Muscle layer of colon (tissue), 2 donors: ENCODE data around the gene ELF1.
"Not testable (repeated sequence)": the region's sequence is repeated elsewhere in the genome, so short reads cannot be mapped to it uniquely, and the experiment has no call there.

Experiments
- H3K27ac ChIP-seq: one replicate; pipeline ENCODE4 v1.7.0; 2013; ENCODE audit warnings: low read depth, mild to moderate bottlenecking, low read length, moderate library complexity
- H3K27me3 ChIP-seq, 2 donors: one replicate each; pipeline ENCODE4 v1.7.0; 2013; ENCODE audit warnings: low read length in 2 of 2, mild to moderate bottlenecking in 2 of 2; ENCODE audit not compliant: insufficient read depth in 2 of 2, control insufficient read depth in 1 of 2
- H3K36me3 ChIP-seq: one replicate; pipeline ENCODE4 v1.7.0; 2013; ENCODE audit warnings: mild to moderate bottlenecking, low read length; ENCODE audit not compliant: insufficient read depth
- H3K4me1 ChIP-seq: one replicate; pipeline ENCODE4 v1.7.0; 2013; ENCODE audit warnings: mild to moderate bottlenecking, low read length; ENCODE audit not compliant: insufficient read depth
- H3K4me3 ChIP-seq, 2 donors: one replicate each; pipeline ENCODE4 v1.7.0; 2013; ENCODE audit warnings: low read length in 2 of 2, low read depth in 1 of 2, mild to moderate bottlenecking in 1 of 2, moderate library complexity in 1 of 2
- H3K9ac ChIP-seq: one replicate; pipeline ENCODE4 v1.7.0; 2013; ENCODE audit warnings: low read length
- H3K9me3 ChIP-seq: one replicate; pipeline ENCODE4 v1.7.0; 2013; ENCODE audit warnings: mild to moderate bottlenecking, low read length
- donor health status: abdominal sarcoma.
- donor health status: Adenocarcinoma of cecum.

ELF1 gene

DNA sequence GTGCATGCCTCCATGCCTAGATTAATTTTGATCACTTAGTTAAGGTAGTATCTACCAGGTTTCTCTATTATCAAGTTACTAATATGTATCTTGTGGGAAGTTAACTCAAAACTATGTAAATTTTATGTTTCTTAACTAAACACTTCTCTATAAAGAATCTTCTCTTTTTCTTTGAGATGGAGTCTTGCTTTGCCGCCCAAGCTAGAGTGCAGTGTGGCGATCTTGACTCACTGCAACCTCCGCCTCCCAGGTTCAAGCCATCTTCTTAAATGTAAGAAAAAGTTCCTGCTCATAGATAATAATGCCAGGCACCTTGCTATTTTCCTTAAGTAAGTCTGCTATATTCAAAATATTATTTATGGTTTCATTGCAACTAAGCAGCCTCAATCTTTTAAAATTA, 58.4 kb downstream of the ELF1 start:
- Histone ChIP-seq H3K9me3 (no peaks in the 10 kb centered on the region), H3K27ac (no peak overlapping the region), H3K4me3 (no peak overlapping the region), H3K27me3 (no peaks in the 10 kb centered on the region), H3K9ac (no peak overlapping the region), H3K36me3 (peaks cover 13% of the 10 kb centered on the region), H3K4me1 (peaks cover 15% of the 10 kb centered on the region)

GRCh38 chr13:40958655-40959054, 60.5 kb downstream of the ELF1 start:
- Histone ChIP-seq H3K27ac (no peak overlapping the region), H3K4me3 (no peak overlapping the region), H3K9ac (no peak overlapping the region), H3K36me3 (peaks cover 16% of the 10 kb centered on the region), H3K9me3 (no peaks in the 10 kb centered on the region), H3K4me1 (peaks cover 7% of the 10 kb centered on the region), H3K27me3 (no peaks in the 10 kb centered on the region)

DNA sequence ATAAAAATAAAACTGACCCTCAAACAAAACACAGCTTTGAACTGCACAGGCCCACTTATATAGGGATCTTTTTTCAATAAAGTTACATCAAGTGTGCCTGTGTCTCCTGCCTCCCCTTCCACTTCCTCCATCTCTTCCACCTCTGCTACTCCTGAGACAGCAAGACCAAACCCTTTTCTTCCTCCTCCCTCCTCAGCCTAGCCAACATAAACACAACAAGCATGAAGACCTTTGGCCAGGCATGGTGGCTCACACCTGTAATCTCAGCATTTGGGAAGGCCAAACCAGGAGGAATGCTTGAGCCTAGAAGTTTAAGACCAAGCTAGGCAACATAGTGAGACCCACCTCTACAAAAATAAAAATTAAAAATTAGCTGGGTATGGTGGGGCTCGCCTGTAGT, 72.6 kb downstream of the ELF1 start:
- Histone ChIP-seq H3K4me3 (no peak overlapping the region), H3K4me1 (no peaks in the 10 kb centered on the region), H3K9ac (no peak overlapping the region), H3K36me3 (peaks cover 28% of the 10 kb centered on the region), H3K27me3 (no peaks in the 10 kb centered on the region), H3K9me3 (no peaks in the 10 kb centered on the region), H3K27ac (no peak overlapping the region)

DNA sequence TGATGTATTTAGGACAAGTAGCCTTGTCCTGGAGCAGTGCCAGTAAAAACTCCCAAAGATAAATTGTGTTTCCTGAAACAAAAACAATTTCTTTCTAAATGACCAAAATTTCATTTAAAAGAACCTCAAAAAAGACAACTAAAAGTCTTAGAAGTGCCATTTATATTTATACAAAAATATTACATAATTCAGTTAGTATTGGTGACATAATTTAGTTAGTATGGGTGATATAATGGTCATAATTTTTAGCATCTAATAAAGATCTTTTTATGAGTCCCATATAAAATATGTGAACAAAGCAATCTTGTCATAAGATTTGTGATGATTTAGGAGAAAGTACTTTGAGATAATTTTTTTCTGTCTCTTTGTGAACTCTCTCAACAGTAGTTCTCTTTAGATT, 76.0 kb downstream of the ELF1 start:
- no peak overlapping the region for H3K4me3 ChIP-seq
- H3K36me3 ChIP-seq: peaks cover 29% of the 10 kb centered on the region
- H3K9ac ChIP-seq: no peak overlapping the region
- no peaks in the 10 kb centered on the region for H3K27me3 ChIP-seq
- no peak overlapping the region for H3K27ac ChIP-seq
- no peaks in the 10 kb centered on the region for H3K4me1 ChIP-seq
- H3K9me3 ChIP-seq: no peaks in the 10 kb centered on the region

- Histone ChIP-seq H3K9me3 (no peaks in the 10 kb centered on the region), H3K4me1 (no peaks in the 10 kb centered on the region), H3K9ac (no peak overlapping the region), H3K27ac (no peak overlapping the region), H3K4me3 (no peak overlapping the region), H3K27me3 (no peaks in the 10 kb centered on the region), H3K36me3 (peaks cover 26% of the 10 kb centered on the region)
These were observed 77.5 kb downstream of the ELF1 start for GRCh38 chr13:40941581-40941980.

DNA sequence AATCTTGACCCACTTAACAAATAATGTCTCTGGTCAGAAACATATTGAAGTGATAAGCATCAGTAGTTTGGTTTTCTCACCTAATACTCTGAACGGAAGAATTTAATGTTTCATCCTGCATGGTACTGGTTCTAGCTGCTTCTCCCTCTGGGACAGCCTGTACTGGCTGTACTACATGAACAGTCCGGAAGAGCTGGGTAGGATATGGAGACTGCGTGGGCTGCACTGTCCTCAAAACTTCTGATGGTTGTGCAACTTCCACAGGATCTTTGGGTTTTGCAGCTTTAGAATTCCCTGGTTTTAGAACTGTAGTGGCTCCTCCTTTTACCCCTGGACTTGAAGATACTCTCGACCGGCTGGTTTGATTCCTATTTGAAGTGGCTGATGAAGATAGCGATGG, 78.3 kb downstream of the ELF1 start:
- Histone ChIP-seq H3K27me3 (no peaks in the 10 kb centered on the region), H3K9me3 (no peaks in the 10 kb centered on the region), H3K9ac (no peak overlapping the region), H3K36me3 (peaks cover 22% of the 10 kb centered on the region), H3K27ac (no peak overlapping the region), H3K4me3 (no peak overlapping the region), H3K4me1 (no peaks in the 10 kb centered on the region)

DNA sequence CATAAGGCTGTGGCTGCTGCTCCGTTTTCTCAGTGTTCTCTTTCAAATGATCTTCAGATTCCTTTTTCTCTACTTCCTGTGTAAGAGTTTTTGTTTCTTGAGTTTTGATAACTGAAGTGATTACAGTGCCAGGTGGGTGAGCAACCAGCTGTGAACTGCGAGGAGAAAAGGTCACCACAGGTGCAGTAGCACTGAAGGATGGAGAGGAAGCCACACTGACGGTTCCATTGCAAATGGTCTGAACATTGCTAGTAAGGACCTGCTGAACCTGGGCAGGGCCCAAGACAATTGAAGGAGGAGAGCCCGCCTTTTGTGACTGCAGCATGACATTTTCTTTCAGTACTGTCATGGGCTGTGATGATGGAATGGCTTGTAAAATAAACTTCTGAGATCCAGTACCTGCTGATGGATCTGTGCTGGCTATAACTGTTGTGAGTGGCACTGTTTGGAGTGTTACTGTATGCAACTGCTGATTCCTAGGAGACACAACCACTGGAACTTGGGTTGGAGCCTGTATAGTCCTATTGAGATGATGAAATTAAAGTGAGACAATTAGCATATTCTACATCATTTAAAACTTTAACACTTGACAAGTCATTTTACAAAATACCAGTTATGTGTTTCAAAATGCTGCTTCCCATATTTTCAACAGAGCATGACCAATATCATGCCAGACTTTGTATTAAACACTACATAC, 85.5 kb downstream of the ELF1 start:
- H3K4me3 ChIP-seq: no peak overlapping the region
- no peak overlapping the region for H3K9ac ChIP-seq
- H3K36me3 ChIP-seq: peaks cover 12% of the 10 kb centered on the region
- no peaks in the 10 kb centered on the region for H3K27me3 ChIP-seq
- no peaks in the 10 kb centered on the region for H3K9me3 ChIP-seq
- H3K27ac ChIP-seq: no peak overlapping the region
- H3K4me1 ChIP-seq: no peaks in the 10 kb centered on the region

DNA sequence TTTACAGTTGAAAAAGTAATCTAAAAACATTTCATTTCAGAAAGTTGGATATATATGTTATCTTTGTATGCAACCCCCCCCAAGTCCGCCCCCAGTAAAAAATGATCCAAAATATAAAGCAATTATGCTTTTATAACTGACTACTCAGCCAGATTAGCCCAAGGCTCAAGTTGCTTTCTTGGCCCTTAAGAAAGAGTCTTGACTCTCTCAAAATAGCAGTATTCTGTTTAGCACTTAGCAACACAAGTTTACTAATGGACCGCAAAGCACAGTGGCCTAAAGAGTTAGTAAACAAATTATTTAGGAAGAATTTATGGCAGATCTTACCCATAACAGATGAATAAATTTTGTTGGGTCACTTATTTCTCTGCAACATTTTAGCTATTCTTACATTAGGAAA, 86.9 kb downstream of the ELF1 start:
- H3K27me3 ChIP-seq: no peaks in the 10 kb centered on the region
- H3K4me1 ChIP-seq: no peaks in the 10 kb centered on the region
- H3K9ac ChIP-seq: no peak overlapping the region
- no peaks in the 10 kb centered on the region for H3K9me3 ChIP-seq
- no peak overlapping the region for H3K4me3 ChIP-seq
- H3K36me3 ChIP-seq: peaks cover 12% of the 10 kb centered on the region
- no peak overlapping the region for H3K27ac ChIP-seq

DNA sequence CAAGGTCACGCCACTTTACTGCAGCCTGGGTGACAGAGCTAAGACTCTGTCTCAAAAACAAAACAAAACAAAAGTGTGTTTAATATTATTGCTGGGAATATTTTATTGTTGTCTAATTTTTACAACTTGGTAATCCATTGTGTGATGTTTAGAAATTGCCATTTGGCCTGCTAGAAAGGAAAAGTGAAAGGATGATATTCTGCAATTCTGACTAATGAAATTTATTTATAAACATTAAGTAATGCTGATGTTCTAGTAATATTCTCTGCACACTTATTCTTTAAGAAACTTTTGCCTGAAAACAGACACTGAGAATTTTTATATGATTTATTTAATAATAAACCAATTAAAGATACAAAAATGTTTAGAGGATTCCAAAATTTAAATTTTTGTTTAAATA, 87.4 kb downstream of the ELF1 start:
- Histone ChIP-seq H3K9me3 (no peaks in the 10 kb centered on the region), H3K27me3 (no peaks in the 10 kb centered on the region), H3K36me3 (peaks cover 12% of the 10 kb centered on the region), H3K4me3 (no peak overlapping the region), H3K27ac (no peak overlapping the region), H3K9ac (no peak overlapping the region), H3K4me1 (no peaks in the 10 kb centered on the region)

- H3K36me3 ChIP-seq: peaks cover 12% of the 10 kb centered on the region
- H3K27me3 ChIP-seq, H3K9ac ChIP-seq, H3K4me1 ChIP-seq, H3K9me3 ChIP-seq, H3K4me3 ChIP-seq, H3K27ac ChIP-seq: not testable (repeated sequence)
These were observed 89.2 kb downstream of the ELF1 start for GRCh38 chr13:40929883-40930282.

DNA sequence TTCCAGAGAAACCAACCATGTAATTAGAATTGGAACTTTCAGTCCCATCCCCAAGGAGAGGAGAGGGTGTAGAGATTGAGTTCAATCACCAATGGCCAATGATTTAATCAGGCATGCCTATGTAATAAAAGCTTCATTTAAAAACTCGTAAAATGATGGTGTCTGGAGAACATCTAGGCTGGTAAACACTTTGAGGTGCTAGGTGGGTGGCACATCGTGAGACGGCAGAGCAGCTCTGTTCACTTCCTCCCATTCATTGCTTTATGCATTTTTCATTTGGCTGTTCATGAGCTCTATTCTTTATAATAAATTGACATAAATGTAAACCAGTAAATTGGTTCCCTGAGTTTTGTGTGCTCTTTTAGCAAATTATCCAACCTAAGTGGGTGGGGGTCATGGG, 90.1 kb downstream of the ELF1 start:
- Histone ChIP-seq H3K9ac (no peak overlapping the region), H3K27me3 (no peaks in the 10 kb centered on the region), H3K4me3 (no peak overlapping the region), H3K4me1 (no peaks in the 10 kb centered on the region), H3K9me3 (no peaks in the 10 kb centered on the region), H3K27ac (no peak overlapping the region), H3K36me3 (peaks cover 12% of the 10 kb centered on the region)

GRCh38 chr13:40927929-40928328, 91.2 kb downstream of the ELF1 start:
- Histone ChIP-seq H3K9ac (no peak overlapping the region), H3K27ac (no peak overlapping the region), H3K36me3 (peaks cover 8% of the 10 kb centered on the region), H3K4me3 (no peak overlapping the region), H3K4me1 (no peaks in the 10 kb centered on the region), H3K9me3 (no peaks in the 10 kb centered on the region), H3K27me3 (no peaks in the 10 kb centered on the region)
